HL-60 (cell line): ENCODE measurements around the gene ATAD1.

Source experiments
- DNase-seq, 2 experiments: peaks; one replicate each; pipeline ENCODE4 v3.0.0-alpha.2; 2010 to 2020; ENCODE audit warnings: low read depth in 1 of 2, low spot score in 1 of 2
- H3K27ac ChIP-seq: fragments of 250-450 bp; sonication (Bioruptor Pico); replicated peaks from 2 replicates; pipeline ENCODE4 v1.5.1; 2020; ENCODE audit warnings: mild to moderate bottlenecking, moderate library complexity
- H3K27me3 ChIP-seq: fragments of 250-450 bp; sonication (Bioruptor Pico); 2 replicates; pipeline ENCODE4 v1.5.1; 2021; ENCODE audit warnings: mild to moderate bottlenecking, moderate library complexity; ENCODE audit not compliant: insufficient read depth, poor library complexity, severe bottlenecking
- H3K4me3 ChIP-seq: replicated peaks from 2 replicates; pipeline ENCODE4 v1.5.1; 2011; ENCODE audit warnings: mild to moderate bottlenecking, control low read depth, low read length; ENCODE audit not compliant: insufficient read depth
- CTCF ChIP-seq: IDR thresholded peaks from one replicate; pipeline ENCODE4 v1.5.1; 2011; ENCODE audit warnings: low read length, control low read depth, inconsistent platforms; ENCODE audit not compliant: insufficient read depth
- GABPA ChIP-seq: IDR thresholded peaks from 2 replicates; pipeline ENCODE4 v1.6.1; 2012; ENCODE audit warnings: low read depth
- POLR2AphosphoS5 ChIP-seq: IDR thresholded peaks from 2 replicates; pipeline ENCODE4 v1.6.1; 2012; ENCODE audit warnings: low read depth
- REST ChIP-seq: IDR thresholded peaks from 2 replicates; pipeline ENCODE4 v1.6.1; 2012; ENCODE audit warnings: low read depth; ENCODE audit not compliant: insufficient replicate concordance
- SPI1 ChIP-seq: IDR thresholded peaks from 2 replicates; pipeline ENCODE4 v1.6.1; 2012; ENCODE audit warnings: low read depth, mild to moderate bottlenecking, borderline replicate concordance

Gene ATAD1

GRCh38 chr10:87771871-87772500, 46.0 kb downstream of the ATAD1 start:
- TF ChIP-seq CTCF = peak; percentile 18
- TF ChIP-seq POLR2AphosphoS5 = no peak
- TF ChIP-seq REST = no peak
- no peak overlapping the region for H3K4me3 ChIP-seq
- H3K27me3 ChIP-seq = no peaks in the 10 kb centered on the region
- peak in 1 of 2 experiments; percentile 11 for DNase-seq
- H3K27ac ChIP-seq = no peak overlapping the region

- no peaks in the 10 kb centered on the region for H3K27me3 ChIP-seq
- no peak for DNase-seq
- TF ChIP-seq POLR2AphosphoS5 (no peak), SPI1 (no peak), CTCF (no peak), GABPA (no peak), REST (no peak)
- H3K27ac ChIP-seq = no peak overlapping the region
- no peak overlapping the region for H3K4me3 ChIP-seq
Observed at GRCh38 chr10:87767253-87767652, 50.8 kb downstream of the ATAD1 start.

GRCh38 chr10:87765666-87766376, 52.2 kb downstream of the ATAD1 start:
- TF ChIP-seq REST = no peak
- no peak for TF ChIP-seq GABPA
- no peak for TF ChIP-seq CTCF
- TF ChIP-seq SPI1 = no peak
- TF ChIP-seq POLR2AphosphoS5 = no peak
- Histone ChIP-seq H3K27ac (no peak overlapping the region), H3K27me3 (no peaks in the 10 kb centered on the region), H3K4me3 (no peak overlapping the region)
- DNase-seq = no peak
